T47D (cell line): Measurements from ENCODE around the gene DHX34.
"Not testable (repeated sequence)": the region's sequence is repeated elsewhere in the genome, so short reads cannot be mapped to it uniquely, and the experiment has no call there.

ENCODE experiments used
- DNase-seq, 2 experiments: peaks; one replicate each; pipeline versions ENCODE4 v3.0.0 to v3.0.0-alpha.2; 2011 to 2012; ENCODE audit warnings: low read depth in 1 of 2, low spot score in 1 of 2
- JUND ChIP-seq: IDR thresholded peaks from 2 replicates; pipeline ENCODE4 v1.6.1; 2012; ENCODE audit warnings: low read depth
- in situ Hi-C: cut with HindIII; loops from 2 replicates; pipeline ENCODE4 v1.10.0; 2016; ENCODE audit warnings: low sequenced_read_pairs, low pct_unique_long_range_greater_than_20kb

The DHX34 gene

GRCh38 chr19:47358936-47359335, 9.8 kb downstream of the DHX34 start:
- no peak for DNase-seq
- no peak for TF ChIP-seq JUND
- in situ Hi-C loops: no loop called here

- no peak for TF ChIP-seq JUND
- in situ Hi-C loops: no loop called here
Measured at GRCh38 chr19:47362321-47362720, 13.2 kb downstream of the DHX34 start.

GRCh38 chr19:47363758-47364531, 14.8 kb downstream of the DHX34 start:
- no peak for DNase-seq
- in situ Hi-C loops: no loop called here
- no peak for TF ChIP-seq JUND

More at GRCh38 chr19:47362321-47362720, 13.2 kb downstream of the DHX34 start:
- no peak for DNase-seq

- DNase-seq, in situ Hi-C loops: not testable (repeated sequence)
Measured at GRCh38 chr19:47365455-47365854, 16.3 kb downstream of the DHX34 start.

GRCh38 chr19:47370045-47370611, 21.0 kb downstream of the DHX34 start:
- TF ChIP-seq JUND: no peak
- no peak for DNase-seq
- in situ Hi-C loops: no loop called here

- in situ Hi-C loops: no loop called here
- TF ChIP-seq JUND: no peak
- no peak for DNase-seq
Measured at GRCh38 chr19:47371261-47371660, 22.1 kb downstream of the DHX34 start.

- no peak for DNase-seq
- in situ Hi-C loops: no loop called here
- no peak for TF ChIP-seq JUND
Measured at GRCh38 chr19:47372603-47373002, 23.5 kb downstream of the DHX34 start.

GRCh38 chr19:47373246-47374240, 24.4 kb downstream of the DHX34 start:
- TF ChIP-seq JUND: no peak
- in situ Hi-C loops: no loop called here
- no peak for DNase-seq

GRCh38 chr19:47374876-47375693, 26.0 kb downstream of the DHX34 start:
- no peak for DNase-seq
- TF ChIP-seq JUND: no peak
- in situ Hi-C loops: no loop called here

- DNase-seq: no peak
- TF ChIP-seq JUND: no peak
- in situ Hi-C loops: no loop called here
Measured at GRCh38 chr19:47375694-47376588, 26.8 kb downstream of the DHX34 start.

- TF ChIP-seq JUND: no peak
- no peak for DNase-seq
- in situ Hi-C loops: no loop called here
Measured at GRCh38 chr19:47376589-47377144, 27.6 kb downstream of the DHX34 start.
